CD4-positive, alpha-beta T cell treated with Interleukin-17A for 4 hours (primary cell): Measurements from ENCODE around the gene KIF6.
A peak's percentile ranks its signal among the peaks of the same experiment; 100 is the strongest.
"Not testable (repeated sequence)": the region's sequence is repeated elsewhere in the genome, so short reads cannot be mapped to it uniquely, and the experiment has no call there.

Experiments used
- DNase-seq: peaks from one replicate; pipeline ENCODE4 v3.0.0-alpha.2; 2020; ENCODE audit warnings: mixed read lengths

The KIF6 gene, protein sequence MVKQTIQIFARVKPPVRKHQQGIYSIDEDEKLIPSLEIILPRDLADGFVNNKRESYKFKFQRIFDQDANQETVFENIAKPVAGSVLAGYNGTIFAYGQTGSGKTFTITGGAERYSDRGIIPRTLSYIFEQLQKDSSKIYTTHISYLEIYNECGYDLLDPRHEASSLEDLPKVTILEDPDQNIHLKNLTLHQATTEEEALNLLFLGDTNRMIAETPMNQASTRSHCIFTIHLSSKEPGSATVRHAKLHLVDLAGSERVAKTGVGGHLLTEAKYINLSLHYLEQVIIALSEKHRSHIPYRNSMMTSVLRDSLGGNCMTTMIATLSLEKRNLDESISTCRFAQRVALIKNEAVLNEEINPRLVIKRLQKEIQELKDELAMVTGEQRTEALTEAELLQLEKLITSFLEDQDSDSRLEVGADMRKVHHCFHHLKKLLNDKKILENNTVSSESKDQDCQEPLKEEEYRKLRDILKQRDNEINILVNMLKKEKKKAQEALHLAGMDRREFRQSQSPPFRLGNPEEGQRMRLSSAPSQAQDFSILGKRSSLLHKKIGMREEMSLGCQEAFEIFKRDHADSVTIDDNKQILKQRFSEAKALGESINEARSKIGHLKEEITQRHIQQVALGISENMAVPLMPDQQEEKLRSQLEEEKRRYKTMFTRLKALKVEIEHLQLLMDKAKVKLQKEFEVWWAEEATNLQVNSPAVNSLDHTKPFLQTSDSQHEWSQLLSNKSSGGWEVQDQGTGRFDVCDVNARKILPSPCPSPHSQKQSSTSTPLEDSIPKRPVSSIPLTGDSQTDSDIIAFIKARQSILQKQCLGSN

DNA sequence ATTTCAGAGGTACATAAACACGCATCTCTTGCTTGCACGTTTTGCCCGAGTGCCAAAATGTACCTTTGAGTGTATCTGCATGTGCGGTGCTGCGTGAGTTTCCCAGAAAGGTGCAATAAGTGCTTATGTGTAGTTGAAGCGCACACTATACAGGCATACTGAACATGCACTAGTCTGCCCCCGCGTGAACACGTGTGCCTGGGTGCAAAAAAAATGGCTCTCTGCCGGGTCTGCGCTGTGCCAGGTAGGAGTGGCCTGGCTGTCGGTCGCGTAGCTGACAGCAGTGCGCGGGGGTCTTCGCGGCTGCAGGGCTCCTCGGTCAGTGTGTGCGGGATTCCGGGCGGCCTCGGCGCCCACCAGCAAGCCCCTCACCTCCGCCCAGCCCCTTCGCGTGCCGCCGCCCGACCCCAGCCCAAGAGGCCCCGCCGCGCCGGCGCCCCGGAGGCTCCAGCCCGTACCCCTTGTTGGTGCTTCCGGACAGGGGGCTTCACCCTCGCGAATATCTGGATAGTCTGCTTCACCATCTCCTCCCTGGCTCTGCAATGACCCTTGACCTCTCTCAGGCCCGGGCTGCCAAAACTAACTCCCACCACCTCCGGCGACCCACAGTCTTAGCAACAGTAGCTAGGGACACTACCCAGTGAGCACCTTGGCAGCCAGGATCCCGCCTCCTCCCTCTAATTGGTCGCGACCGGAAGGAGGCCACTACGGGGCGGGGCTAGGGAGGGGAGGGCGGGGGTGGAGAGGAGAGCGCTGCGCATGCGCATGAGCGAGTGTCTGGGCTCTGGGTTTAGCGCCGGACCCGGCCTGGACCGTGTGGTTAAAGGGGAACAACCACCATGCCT, at the start of gene KIF6:
Gene KIF6 (minus strand): TSS at position 622 of the 845 bp plus-strand sequence. CDS start 98 bp downstream, at position 524.
- peak; percentile 86 for DNase-seq

DNA sequence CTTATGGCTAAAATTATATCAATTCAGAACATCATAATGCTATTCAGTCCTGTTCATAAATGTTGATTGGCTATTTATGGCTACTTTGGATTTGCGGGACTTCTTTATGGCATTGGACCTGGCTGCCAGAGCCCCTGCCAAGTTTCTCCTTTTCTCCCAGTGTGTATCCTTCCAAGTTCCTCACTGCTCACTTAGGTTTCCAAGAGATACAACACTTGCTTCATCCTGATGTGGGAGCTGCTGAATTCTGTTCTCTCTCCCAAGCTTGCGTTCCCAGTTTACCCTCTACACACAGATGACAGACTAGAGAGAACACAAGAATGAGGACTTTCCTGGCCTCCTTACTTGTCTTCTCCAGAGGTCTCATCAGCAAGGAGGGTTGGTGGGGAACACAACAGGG, 48.6 kb upstream of the KIF6 start:
- no peak for DNase-seq

DNA sequence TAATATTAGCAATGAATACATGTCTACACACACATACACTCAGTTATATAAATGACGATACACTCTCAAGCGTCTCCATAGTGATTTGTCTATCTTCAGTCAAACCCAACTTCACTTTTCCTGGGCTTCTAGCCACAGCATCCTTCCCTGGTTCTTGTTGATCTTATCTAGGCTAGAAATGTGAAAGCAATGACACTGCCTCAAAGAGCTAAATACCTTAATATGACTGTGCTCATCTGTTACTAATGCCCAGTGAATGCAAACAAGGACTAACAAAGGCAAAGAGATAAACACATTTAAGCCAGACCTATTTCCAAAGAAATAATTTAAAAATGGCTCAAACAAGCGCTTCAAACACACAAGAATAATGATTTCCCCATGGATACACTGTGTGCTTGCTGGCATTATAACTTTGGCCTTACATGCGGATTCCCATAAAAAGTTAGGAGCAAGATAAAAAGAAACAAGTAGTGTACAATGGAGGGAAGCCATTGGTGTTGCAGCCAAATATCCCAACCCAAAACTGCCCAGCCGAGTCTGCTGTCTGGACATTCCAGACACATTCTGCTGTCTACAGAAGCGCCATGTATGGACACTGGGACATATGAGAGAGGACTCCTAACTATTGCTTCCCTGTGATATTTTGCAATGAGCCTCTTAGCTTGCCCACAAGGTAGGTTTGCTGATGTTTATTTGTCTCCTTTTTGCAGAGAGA, 47.5 kb upstream of the KIF6 start:
- DNase-seq = no peak

DNA sequence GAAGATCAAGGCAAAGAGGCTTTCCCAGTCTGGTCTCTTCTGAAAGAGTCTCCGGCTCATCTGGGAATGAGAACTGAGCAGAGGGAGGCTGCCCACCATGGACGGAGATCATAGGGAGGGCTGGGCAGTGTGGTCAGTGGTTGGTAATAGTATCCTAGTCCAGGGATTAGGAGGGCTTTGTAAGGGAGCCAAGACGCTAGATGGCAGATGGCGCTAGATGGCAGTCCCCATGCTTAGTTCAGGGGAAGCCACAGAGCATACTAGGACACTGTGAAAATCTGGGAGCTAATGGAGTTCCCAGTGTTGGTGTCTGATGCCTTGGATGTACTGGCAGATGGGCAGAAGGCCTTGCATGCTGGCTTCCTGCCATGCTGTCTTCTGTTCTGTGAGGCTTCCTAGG, 45.2 kb upstream of the KIF6 start:
- no peak for DNase-seq

DNA sequence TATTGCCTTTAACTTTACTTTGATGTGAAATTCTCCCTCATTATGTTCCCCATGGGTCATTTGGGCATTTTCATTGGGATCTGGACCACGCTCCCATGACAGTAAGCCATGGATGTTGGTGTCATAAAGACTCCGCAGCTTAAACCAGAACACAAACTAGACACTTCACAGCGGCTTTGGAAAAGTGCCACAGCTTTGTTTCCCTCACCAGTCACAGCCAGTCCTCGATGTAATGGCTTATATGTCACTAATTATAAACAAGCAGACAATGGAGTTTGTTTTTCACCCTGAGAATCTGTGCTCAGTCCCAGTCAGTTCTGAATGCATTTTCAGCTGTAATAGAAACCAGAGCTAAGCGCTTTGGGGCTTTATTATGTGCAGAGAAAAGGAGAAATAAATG, 43.8 kb upstream of the KIF6 start:
- no peak for DNase-seq

DNA sequence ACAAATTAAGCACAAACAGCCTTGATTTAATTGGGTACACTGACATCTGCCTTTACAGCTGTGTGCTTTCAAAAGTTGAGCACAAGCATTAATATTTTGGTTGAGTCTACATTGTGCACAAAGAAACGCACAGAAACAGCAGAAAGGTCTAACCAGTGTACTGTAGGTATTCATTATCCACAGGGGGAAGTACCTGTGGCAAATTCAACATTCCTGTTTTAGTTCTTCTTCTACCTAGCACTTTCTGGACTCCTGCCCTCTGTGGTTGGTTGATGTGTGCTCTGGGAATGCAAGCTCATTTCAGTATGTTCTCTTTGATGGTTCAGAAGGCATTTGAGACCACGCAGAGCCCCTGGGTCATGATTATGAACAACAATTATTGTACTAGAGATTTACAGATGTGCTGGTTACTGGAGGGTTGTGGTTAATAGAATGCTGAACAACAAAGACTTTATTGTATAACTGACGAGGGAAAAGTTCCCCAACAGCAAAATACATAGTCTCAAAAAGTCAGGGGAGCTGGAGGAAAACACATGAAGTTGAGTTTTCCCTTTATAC, 40.4 kb upstream of the KIF6 start:
- DNase-seq = no peak

DNA sequence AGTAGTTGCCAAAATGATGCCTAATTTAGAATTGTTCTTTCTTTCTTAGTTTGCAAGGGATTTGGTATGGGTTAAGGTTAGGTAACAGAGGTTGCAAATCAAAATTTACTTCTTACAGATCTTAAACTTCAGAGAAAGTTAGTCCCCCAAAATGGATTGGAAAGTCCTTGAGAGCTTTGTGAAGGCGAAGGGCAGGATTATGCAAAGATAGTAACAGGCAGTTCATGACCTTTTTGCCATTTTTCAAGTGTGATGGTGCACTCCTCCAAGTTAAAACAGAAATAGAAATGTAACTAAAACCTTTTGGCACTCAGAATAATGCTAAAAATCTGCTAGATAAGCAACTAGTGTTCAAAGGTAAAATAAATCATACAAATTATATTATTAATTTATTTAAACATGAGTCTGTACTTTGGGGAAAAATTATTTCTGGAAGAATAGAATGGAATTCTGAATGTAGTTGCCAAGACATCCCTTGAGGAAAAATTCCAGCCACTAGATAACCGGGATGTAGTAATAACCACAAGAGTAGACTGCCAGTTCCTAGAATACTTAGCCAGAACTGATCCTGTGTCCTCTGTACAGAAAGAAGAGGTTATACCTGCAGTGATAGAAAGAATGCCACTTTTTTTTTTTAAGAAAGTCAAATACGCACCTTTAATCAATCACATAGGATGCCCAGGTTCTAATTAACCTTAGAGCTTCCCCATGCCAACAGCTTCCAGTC, 35.2 kb upstream of the KIF6 start:
- no peak for DNase-seq

DNA sequence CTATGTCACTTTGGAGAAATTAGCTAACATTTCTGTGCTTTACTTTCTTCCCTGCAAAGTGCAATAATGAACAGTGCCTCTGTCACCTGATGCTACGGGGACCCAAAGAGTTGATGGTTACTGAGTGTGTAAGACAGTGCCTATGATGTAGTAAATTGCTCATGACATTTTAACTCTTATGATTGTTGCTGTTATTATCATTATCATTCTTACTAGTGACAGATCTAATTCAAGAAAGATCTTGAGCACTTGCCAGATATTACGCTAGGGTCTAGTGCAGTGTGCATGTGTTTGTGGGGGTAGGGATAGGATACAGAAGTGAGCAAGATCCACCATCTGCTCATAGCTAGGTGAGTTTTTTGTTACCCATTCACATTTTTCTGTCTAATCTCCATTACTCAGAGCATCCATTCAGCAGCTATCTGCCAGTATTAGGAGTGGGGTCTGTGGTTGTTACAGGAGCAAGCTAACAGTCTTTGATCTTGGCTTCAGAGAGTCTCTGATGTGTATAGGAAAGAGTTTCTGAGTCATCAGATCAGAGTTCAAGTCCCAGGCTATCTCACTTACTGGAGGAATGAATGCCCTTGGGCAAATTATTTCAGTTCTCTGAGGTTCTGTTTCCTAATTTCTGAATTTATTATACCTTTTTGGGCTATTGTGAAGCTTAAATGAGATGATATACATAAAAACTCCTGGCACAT, 33.8 kb upstream of the KIF6 start:
- DNase-seq = no peak

DNA sequence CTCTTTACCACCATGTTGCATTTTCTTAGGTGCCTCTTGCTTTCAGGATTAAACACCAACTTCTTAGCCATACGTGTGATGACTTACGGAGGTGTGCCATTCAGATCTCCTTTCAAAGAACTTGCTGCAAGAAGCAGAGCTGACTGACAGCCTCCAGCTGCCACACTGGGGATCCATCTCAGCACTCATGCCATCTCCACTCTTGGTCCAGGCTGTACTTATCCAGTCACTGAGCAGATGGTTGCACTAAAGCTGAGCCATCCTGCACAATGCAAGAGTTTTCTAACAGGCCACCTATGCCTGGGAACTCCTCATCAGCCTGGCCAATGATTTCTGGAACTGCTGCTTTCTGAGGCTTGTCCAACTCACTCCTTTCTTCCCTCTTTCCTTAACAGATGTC, 31.4 kb upstream of the KIF6 start:
- DNase-seq = no peak

DNA sequence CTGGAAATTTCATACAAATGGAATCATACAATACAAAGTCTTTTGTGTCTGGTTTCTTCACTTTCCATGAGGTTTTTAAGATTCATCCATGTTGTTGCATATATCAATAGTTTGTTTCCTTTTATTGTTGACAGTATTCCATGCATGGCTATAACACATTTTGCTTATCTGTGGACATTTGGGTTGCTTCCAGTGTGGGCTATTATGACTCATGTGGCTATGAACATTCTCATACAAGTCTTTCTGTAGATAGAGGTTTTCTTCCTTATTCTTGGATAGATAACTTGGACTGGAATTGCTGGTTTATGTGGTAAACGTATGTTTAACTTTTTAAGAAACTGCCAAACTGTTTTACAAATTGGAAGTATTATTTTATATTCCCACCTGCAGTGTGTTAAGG, 30.0 kb upstream of the KIF6 start:
- no peak for DNase-seq

DNA sequence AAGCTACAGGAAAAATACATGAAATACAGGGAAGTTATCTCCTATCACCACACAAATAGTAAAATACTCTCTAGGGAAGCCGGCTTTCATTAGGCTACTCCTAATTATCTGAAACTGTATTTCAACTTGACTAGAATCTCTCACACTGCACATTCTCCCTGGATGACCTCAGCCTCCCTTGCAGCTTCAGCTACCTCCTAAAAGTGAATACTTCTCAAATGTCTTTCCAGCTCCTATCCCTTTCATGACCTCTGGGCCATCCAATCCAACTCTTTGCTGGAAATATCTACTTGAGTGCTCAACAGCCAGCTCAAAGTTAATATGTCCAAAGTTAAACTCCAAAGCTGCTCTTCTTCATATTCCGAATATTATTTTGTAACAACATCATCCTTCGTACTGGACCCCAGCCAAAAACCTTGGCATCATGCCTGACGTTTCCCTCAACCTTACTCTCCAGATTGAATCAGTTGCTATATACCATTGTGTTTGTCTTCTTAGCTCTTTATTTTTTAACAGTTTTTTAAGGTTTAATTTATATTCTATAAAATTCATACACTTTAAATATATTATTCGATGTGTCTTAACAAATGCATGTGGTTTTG, 29.4 kb upstream of the KIF6 start:
- DNase-seq = no peak

DNA sequence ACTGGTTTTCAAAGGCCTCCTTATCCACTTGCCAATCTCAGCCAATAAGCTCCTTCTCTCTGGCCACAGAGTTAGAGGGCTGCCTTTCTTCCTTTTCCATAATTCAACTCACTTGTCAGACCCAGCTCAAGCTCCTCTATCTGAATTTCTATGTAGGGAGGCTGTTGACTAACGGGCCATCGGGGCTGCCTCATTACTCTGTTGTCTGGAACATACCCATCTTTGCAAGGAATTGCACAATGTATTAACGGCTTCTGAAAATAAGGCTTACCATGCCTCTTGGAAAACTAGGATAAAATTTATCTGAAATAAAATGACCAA, 28.5 kb upstream of the KIF6 start:
- no peak for DNase-seq

DNA sequence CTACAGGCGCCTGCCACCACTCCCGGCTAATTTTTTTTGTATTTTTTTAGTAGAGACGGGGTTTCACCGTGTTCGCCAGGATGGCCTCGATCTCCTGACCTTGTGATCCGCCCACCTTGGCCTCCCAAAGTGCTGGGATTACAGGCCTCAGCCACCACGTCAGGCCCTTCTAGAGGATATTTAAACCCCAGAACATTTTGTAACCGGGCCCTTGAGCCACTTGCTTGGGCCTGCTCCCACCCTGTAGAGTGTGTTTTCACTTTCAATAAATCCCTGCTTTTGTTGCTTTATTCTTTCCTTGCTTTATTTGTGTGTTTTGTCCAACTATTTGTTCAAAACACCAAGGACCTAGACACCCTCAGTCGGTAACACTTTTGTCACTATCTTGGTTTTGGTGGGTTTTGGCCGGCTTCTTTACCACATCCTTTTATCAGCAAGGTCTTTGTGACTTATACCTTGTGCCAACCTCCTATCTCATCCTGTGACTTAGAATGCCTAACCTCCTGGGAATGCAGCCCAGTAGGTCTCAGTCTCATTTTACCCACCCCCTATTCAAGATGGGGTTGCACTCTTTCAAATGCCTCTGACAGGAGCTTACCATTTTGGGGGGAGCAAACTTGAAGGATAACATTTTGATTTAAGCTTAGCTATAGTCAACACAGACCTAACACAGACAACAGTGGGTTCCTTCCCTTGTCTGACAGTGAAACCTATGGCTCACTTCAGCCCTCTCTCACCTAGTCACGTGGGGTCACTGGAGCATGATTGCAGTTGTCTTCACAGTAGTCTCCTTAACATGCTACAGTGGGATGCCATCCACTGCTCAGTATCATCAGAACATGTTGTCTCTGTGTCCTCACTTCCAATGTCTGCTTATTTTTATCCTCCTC, 27.9 kb upstream of the KIF6 start:
- no peak for DNase-seq

DNA sequence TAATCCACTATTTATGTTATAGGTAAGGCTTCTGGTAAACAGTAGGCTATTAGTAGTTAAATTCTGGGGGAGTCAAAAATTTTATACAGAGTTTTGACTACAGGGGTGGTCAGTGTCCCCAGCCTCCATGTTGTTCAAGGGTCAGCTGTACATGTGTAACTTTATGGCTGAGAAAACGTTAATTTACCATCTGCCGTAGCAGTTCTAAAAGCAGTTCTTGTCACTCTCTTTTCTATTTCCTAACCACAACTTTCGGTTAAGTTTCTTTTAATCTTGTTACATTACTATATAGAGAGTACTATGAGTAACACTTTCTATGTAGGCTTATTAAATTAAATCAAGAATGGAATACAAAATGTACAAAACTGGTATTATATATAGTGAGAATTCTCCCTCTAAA, 21.6 kb upstream of the KIF6 start:
- DNase-seq = no peak

DNA sequence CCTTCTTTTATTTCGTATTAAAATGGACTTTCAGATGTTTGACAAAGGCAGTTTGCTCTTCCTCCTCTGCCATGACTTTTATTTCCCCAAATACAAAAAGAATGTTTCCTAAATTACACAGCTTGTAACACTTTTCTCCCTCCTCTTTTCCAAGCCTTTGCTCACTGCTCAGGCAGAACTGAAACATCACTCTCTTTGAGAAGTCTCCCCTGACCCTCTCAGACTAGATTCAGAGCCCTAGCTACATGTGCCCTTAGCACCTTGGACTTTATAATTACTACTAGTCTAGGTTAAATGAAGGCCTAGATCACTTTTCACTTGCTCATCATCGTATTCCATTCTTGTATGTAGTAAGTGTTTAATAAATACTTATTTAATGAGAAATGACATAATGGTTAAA, 8.5 kb upstream of the KIF6 start:
- no peak for DNase-seq

DNA sequence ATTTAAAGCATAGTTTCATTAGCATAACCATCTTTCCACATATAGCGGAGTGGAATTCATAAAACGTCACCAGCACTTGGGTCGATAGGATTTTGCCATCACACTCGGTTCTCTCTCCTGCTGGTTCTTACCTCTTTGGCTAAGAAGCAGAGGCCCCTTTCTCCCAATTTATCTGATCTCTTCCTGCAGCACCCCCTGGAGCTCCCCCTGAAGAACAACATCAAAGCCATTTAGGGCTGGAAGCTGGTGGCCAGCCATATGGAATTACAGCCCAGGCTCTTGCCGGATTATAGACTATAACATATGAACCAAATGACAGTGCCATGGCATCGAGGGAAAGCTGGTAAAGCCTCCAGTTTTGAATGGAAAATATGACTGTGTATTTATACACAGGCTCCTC, 6.4 kb upstream of the KIF6 start:
- DNase-seq = no peak

DNA sequence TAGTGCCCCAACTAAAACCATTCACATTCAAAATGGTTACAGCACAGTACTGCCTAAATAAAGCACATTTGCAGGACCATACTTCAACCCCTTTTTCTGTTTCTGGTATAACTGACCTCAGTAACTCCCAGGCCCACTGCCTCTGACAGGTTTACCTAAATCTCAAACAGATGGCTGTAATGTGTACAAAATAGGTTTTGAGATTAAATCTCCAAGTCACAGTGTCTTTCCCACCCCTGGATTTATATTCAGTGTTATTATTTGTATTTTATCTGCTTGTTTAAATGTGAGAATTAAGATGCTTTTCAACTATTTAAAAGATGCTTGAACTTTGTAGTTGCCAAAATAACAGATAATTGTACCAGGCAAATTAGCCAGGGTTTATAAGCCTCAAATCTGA, 4.7 kb upstream of the KIF6 start:
- DNase-seq = no peak

DNA sequence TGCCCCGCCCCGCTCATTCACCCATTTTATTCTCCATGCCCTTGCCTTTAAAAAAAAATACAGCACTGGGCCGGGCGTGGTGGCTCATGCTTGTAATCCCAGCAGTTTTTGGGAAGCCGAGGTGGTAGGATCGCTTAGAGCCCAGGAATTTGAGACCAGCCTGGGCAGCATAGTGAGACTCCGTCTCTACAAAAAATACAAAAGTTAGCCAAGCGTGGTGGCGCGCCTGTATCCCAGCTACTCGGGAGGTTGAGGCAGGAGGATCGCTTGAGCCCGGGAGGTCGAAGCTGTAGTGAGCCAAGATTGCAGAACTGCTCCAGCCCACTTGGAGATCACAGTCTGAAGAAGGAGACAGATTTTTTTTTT, 407 bp upstream of the KIF6 start:
- DNase-seq = no peak

DNA sequence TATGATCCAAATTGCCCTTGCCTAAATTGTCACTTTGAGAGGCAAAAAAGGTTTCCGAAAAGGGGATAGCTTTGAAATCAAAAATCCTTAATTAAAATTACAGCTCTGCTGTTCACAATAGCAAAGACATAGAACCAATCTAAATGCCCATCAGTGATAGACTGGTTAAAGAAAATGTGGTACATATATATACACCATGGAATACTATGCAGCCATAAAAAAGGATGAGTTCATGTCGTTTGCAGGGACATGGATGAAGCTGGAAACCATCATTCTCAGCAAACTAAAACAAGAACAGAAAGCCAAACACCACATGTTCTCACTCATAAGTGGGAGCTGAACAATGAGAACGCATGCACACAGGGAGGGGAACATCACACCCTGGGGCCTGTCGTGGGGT, 1.9 kb downstream of the KIF6 start:
- DNase-seq = not testable (repeated sequence)

DNA sequence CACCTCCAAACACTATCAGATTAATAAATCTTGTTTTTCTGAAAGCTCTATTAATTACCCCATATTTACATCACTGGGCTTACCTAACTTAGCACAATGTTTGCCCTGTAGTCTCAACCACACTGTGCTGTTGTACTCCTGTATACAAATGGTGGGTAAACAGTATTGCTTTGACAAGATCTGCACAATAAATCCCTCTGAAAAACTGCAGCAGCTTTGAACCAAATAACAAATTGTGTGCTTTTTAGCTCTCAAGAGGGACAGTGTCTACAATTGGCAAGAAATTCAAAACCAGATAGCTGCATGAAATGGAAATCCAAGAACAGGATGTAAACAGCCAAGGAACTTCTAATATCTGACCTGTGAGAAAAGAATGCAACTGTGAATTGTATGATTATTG, 10.4 kb downstream of the KIF6 start:
- no peak for DNase-seq
